Nephron progenitor cell (in vitro differentiated cells): ENCODE measurements around the gene SH3BP4.

Experiments used
- DNase-seq: peaks from one replicate; pipeline ENCODE4 v3.0.0; 2021
- H3K27ac Mint-ChIP-seq: 2 replicates; pipeline ENCODE4 v1.8.0; 2021; ENCODE audit warnings: mild to moderate bottlenecking, moderate library complexity, mixed read lengths
- H3K27me3 Mint-ChIP-seq: 2 replicates; pipeline ENCODE4 v1.8.0; 2021; ENCODE audit warnings: mild to moderate bottlenecking, low read depth, mixed read lengths; ENCODE audit not compliant: poor library complexity
- H3K36me3 Mint-ChIP-seq: 2 replicates; pipeline ENCODE4 v1.8.0; 2021; ENCODE audit warnings: low read depth, mixed read lengths
- H3K4me1 Mint-ChIP-seq: 2 replicates; pipeline ENCODE4 v1.8.0; 2021; ENCODE audit warnings: mixed read lengths
- H3K4me3 Mint-ChIP-seq: 2 replicates; pipeline ENCODE4 v1.8.0; 2021; ENCODE audit warnings: mild to moderate bottlenecking, moderate library complexity, mixed read lengths
- H3K9me3 Mint-ChIP-seq: 2 replicates; pipeline ENCODE4 v1.8.0; 2021; ENCODE audit warnings: mild to moderate bottlenecking, moderate library complexity, mixed read lengths
- CTCF ChIP-seq: fragments of 200-600 bp; sonication (generic); IDR thresholded peaks from 2 replicates; pipeline ENCODE4 v1.5.0; 2021; ENCODE audit warnings: antibody characterized with exemption

Gene SH3BP4

GRCh38 chr2:235006461-235006860 lies 54.6 kb downstream of the SH3BP4 start:
- Mint-ChIP-seq H3K27ac (peak overlapping the region; percentile 92), H3K36me3 (peaks cover 24% of the 10 kb centered on the region), H3K4me1 (peaks cover 69% of the 10 kb centered on the region), H3K9me3 (peaks cover 8% of the 10 kb centered on the region), H3K27me3 (no peaks in the 10 kb centered on the region), H3K4me3 (no peak overlapping the region)
- no peak for DNase-seq
- no peak for TF ChIP-seq CTCF

GRCh38 chr2:235006986-235007385 lies 55.2 kb downstream of the SH3BP4 start:
- peaks cover 74% of the 10 kb centered on the region for H3K4me1 Mint-ChIP-seq
- no peak overlapping the region for H3K27ac Mint-ChIP-seq
- TF ChIP-seq CTCF: no peak
- peaks cover 21% of the 10 kb centered on the region for H3K36me3 Mint-ChIP-seq
- peaks cover 5% of the 10 kb centered on the region for H3K9me3 Mint-ChIP-seq
- no peak for DNase-seq
- H3K4me3 Mint-ChIP-seq: no peak overlapping the region
- no peaks in the 10 kb centered on the region for H3K27me3 Mint-ChIP-seq

- Mint-ChIP-seq H3K36me3 (peaks cover 18% of the 10 kb centered on the region), H3K27me3 (no peaks in the 10 kb centered on the region), H3K4me1 (peaks cover 75% of the 10 kb centered on the region), H3K27ac (no peak overlapping the region), H3K9me3 (peaks cover 5% of the 10 kb centered on the region), H3K4me3 (peak overlapping the region; percentile 36)
- no peak for DNase-seq
- no peak for TF ChIP-seq CTCF
Observed at GRCh38 chr2:235007664-235008457, 56.0 kb downstream of the SH3BP4 start.

GRCh38 chr2:235008584-235009044 lies 56.8 kb downstream of the SH3BP4 start:
- Mint-ChIP-seq H3K27ac (peak overlapping the region; percentile 41), H3K4me3 (no peak overlapping the region), H3K36me3 (peaks cover 23% of the 10 kb centered on the region), H3K4me1 (peaks cover 73% of the 10 kb centered on the region), H3K9me3 (peaks cover 5% of the 10 kb centered on the region), H3K27me3 (peaks cover 4% of the 10 kb centered on the region)
- DNase-seq: no peak
- no peak for TF ChIP-seq CTCF

- Mint-ChIP-seq H3K4me3 (no peak overlapping the region), H3K27me3 (peaks cover 5% of the 10 kb centered on the region), H3K27ac (no peak overlapping the region)
Observed at GRCh38 chr2:235009081-235009480, 57.3 kb downstream of the SH3BP4 start.

More at GRCh38 chr2:235009081-235009480, 57.3 kb downstream of the SH3BP4 start:
- peaks cover 6% of the 10 kb centered on the region for H3K9me3 Mint-ChIP-seq
- H3K36me3 Mint-ChIP-seq: peaks cover 24% of the 10 kb centered on the region
- DNase-seq: no peak
- TF ChIP-seq CTCF: no peak
- peaks cover 72% of the 10 kb centered on the region for H3K4me1 Mint-ChIP-seq
